GM23248 (cell line): ENCODE results near the gene TBC1D8.

ENCODE experiments used
- EZH2 ChIP-seq: fragments of 200-600 bp; sonication (generic); IDR thresholded peaks from 2 replicates; pipeline ENCODE4 v1.6.1; 2018; ENCODE audit warnings: antibody characterized with exemption, mild to moderate bottlenecking; ENCODE audit not compliant: insufficient read depth, poor library complexity, severe bottlenecking
- EZH2phosphoT487 ChIP-seq: fragments of 200-600 bp; sonication (generic); IDR thresholded peaks from 2 replicates; pipeline ENCODE4 v1.6.1; 2018; ENCODE audit warnings: antibody characterized with exemption, moderate library complexity, mild to moderate bottlenecking, low read depth; ENCODE audit not compliant: insufficient read depth

DNA sequence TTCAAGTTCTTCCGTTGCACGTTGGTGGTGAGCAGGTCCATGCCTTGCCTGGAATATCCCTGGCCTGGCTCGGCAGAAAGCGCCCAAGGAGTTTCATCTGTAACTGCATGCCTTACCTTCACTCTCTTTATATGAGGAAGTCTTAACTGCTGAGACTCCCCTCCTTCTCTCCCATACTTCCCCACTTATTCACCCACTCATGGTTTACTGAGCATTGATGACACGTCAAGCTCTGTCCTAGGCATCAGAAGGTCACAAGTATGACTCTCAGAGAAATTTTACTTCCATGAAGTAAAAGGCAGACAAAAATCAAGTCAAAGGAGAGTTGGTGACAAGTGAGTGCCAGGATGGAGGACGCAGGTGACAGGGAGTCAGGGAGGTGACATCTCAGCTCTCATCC is 68.2 kb downstream of the TBC1D8 start:
- TF ChIP-seq EZH2 (no peak), EZH2phosphoT487 (no peak)
